HG02852 (cell line): ENCODE data around the gene MYOM3.
"Not testable (repeated sequence)": the region's sequence is repeated elsewhere in the genome, so short reads cannot be mapped to it uniquely, and the experiment has no call there.

Experiments used
- ATAC-seq: cut with Tn5 transposase; IDR thresholded peaks from one replicate; pipeline ENCODE4 v1.9.1; 2021; ENCODE audit warnings: mild to moderate bottlenecking, moderate library complexity; ENCODE audit not compliant: unreplicated experiment

The MYOM3 gene

GRCh38 chr1:24043345-24044032 is 68.4 kb downstream of the MYOM3 start:
- no peak for ATAC-seq

- ATAC-seq = no peak
Measured at GRCh38 chr1:24042315-24042714, 69.6 kb downstream of the MYOM3 start.

GRCh38 chr1:24036088-24036487 is 75.8 kb downstream of the MYOM3 start:
- ATAC-seq = no peak

- ATAC-seq = no peak
Measured at GRCh38 chr1:24032981-24033380, 79.0 kb downstream of the MYOM3 start.

- not testable (repeated sequence) for ATAC-seq
Measured at GRCh38 chr1:24030976-24031516, 80.9 kb downstream of the MYOM3 start.

- ATAC-seq = no peak
Measured at GRCh38 chr1:24027838-24028468, 84.0 kb downstream of the MYOM3 start.

GRCh38 chr1:24022581-24023361 is 89.2 kb downstream of the MYOM3 start:
- ATAC-seq = no peak

GRCh38 chr1:24021403-24022266 is 90.3 kb downstream of the MYOM3 start:
- ATAC-seq = no peak

- no peak for ATAC-seq
Measured at GRCh38 chr1:24020470-24020869, 91.5 kb downstream of the MYOM3 start.

- ATAC-seq = no peak
Measured at GRCh38 chr1:24020025-24020424, 91.9 kb downstream of the MYOM3 start.

- ATAC-seq = no peak
Measured at GRCh38 chr1:24018611-24019580, 93.0 kb downstream of the MYOM3 start.

- no peak for ATAC-seq
Measured at GRCh38 chr1:24015221-24016210, 96.4 kb downstream of the MYOM3 start.

- not testable (repeated sequence) for ATAC-seq
Measured at GRCh38 chr1:24012878-24013277, 99.1 kb downstream of the MYOM3 start.

- no peak for ATAC-seq
Measured at GRCh38 chr1:24010650-24011049, 101.3 kb downstream of the MYOM3 start.

- ATAC-seq = no peak
Measured at GRCh38 chr1:24009406-24009805, 102.5 kb downstream of the MYOM3 start.

GRCh38 chr1:24008574-24009184 is 103.3 kb downstream of the MYOM3 start:
- ATAC-seq = not testable (repeated sequence)

GRCh38 chr1:24007079-24007478 is 104.9 kb downstream of the MYOM3 start:
- ATAC-seq = no peak
